ENCODE results near the gene CIDEB. TPM values are rescaled to one million over a fixed set of nuclear protein-coding genes. Genes with fewer than 3 reads are reported as not detected.

Gene CIDEB
- total and polyA plus RNA-seq, 2 of the 13 experiments (the other 11 are each of a cell fraction or from before 2014, with no cell fraction given), result 35.8 to 110 TPM

DNA sequence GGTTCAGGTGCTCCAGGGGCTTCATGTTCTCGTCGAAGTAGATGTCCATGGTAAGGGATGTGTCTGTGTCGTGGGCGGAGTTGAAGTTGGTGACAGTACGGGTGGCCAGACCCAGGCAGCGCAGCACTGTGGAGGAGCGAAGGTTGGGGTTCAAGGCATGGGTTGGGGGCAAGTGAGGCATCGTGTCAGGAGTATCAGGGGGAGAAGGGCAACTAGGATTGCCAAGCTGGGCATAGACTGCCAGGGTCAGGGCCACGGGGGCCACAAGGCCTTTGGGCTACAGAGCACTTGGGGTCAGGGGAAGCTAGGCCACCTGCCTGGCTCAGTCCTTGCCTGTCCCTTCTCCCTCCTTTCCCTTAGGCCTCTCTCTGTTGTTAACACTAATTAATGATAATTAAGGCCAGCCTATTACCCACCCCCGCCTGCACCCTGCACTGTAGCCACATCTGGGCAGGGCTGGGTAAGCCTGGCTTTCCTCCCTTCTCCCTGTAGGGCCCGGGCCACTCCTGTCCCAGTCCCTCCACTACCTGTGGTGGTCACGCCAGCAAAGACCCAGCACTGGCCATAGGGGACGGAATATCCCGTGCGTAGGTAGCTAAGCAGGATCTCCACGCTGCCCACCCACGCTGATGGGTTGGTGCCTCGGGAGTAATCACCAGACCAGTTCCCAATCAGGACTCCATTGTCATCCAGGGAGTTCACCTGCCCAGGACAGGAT, 49.1 kb downstream of the CIDEB start:
- 96% methylated on average over 18 of the region's 18 CpGs for WGBS (ENCODE audit: low lambda C conversion rate)
- POLR2A ChIA-PET, result interaction anchor here (0.9 to 13.2 kb wide), 4 partner anchors 11 to 171 kb away, joined by 3 to 254 read pairs (median 24); partner anchors contain the start of genes CBLN3, KHNYN, RABGGTA and TINF2
- H3K36me3 ChIP-seq (replicated peaks in 1 of 2; ENCODE audit: control insufficient read depth in 1 of 2, insufficient read depth in 2 of 2, low read length in 2 of 2), result peaks cover 0 to 1% of the 10 kb centered on the region in 2 experiments; a peak in 1 of 5 replicates
- H3K4me2 ChIP-seq (ENCODE audit: low read depth, low read length), result no peak overlapping the region
- H4K20me1 ChIP-seq (ENCODE audit: insufficient read depth, low read length), result no peaks in the 10 kb centered on the region
- no peak overlapping the region for H3K27ac ChIP-seq (ENCODE audit: extremely low read length, insufficient read depth, low read length)
- H3K4me3 ChIP-seq (replicated peaks in 1 of 3; ENCODE audit: insufficient read depth in 1 of 3, low read depth in 2 of 3, low read length in 3 of 3), result no peak overlapping the region
- H3K27me3 ChIP-seq (ENCODE audit: control insufficient read depth in 1 of 2, insufficient read depth in 2 of 2, low read length in 2 of 2), result no peaks in the 10 kb centered on the region
- no TSS peak for BruUV-seq (replicated peaks)
- peaks cover 33% of the 10 kb centered on the region for H3K4me1 ChIP-seq (ENCODE audit: insufficient read depth, low read length)
- H3K9me3 ChIP-seq (ENCODE audit: low read length), result no peaks in the 10 kb centered on the region
- FAIRE-seq (no peak), DNase-seq (ENCODE audit: low spot score) (no peak), ATAC-seq (no peak)
- no peak overlapping the region for H3K9ac ChIP-seq (ENCODE audit: insufficient read depth, low read depth, low read length)
- intact Hi-C loops (cut with micrococcal nuclease; ENCODE audit: unreplicated experiment) (no loop called here), in situ Hi-C loops (cut with HindIII; ENCODE audit: extremely low pct_ligation_motif_present, low pct_unique_long_range_greater_than_20kb) (no loop called here)
- CTCF ChIA-PET (ENCODE audit: low intra/inter-chr PET ratio, low total read pairs), result no interaction called here
- no peak overlapping the region for H2AFZ ChIP-seq (ENCODE audit: low read length)
- H3K79me2 ChIP-seq (ENCODE audit: insufficient read depth, low read length), result no peaks in the 10 kb centered on the region
- TF ChIP-seq ZSCAN21 (CRISPR knock-in tag; IDR thresholded peaks at IDR 0.05; ENCODE audit: borderline replicate concordance) (no peak), ZFYVE20 (CRISPR knock-in tag; IDR thresholded peaks at IDR 0.05; ENCODE audit: borderline replicate concordance, low read depth) (no peak), CENPT (CRISPR knock-in tag; IDR thresholded peaks at IDR 0.05; ENCODE audit: low read depth) (no peak), HOXA7 (CRISPR knock-in tag; IDR thresholded peaks at IDR 0.05) (no peak), STAT5B (CRISPR knock-in tag; IDR thresholded peaks at IDR 0.05) (no peak), ZNF572 (CRISPR knock-in tag; IDR thresholded peaks at IDR 0.05) (0 out of 2 replicates have a peak, but pooled peaks have one; percentile 19), GABPA (IDR thresholded peaks at IDR 0.05; ENCODE audit: low read depth, low read length) (no peak), GABPA (CRISPR knock-in tag; IDR thresholded peaks at IDR 0.05; ENCODE audit: low read depth) (no peak), FOXA3 (CRISPR knock-in tag; IDR thresholded peaks at IDR 0.05) (no peak), ZNF737 (CRISPR knock-in tag; IDR thresholded peaks at IDR 0.05; ENCODE audit: borderline replicate concordance) (no peak), ZNF20 (CRISPR knock-in tag; IDR thresholded peaks at IDR 0.05) (no peak), CAMTA2 (CRISPR knock-in tag; IDR thresholded peaks at IDR 0.05; ENCODE audit: borderline replicate concordance) (no peak), RARA (CRISPR knock-in tag; IDR thresholded peaks at IDR 0.05) (no peak), SIN3B (IDR thresholded peaks at IDR 0.05; ENCODE audit: low read length) (no peak), MXD3 (CRISPR knock-in tag; IDR thresholded peaks at IDR 0.05) (no peak), GPBP1L1 (CRISPR knock-in tag; IDR thresholded peaks at IDR 0.05) (no peak), CEBPG (CRISPR knock-in tag; IDR thresholded peaks at IDR 0.05) (no peak)
- TF ChIP-seq, protein P1, sequence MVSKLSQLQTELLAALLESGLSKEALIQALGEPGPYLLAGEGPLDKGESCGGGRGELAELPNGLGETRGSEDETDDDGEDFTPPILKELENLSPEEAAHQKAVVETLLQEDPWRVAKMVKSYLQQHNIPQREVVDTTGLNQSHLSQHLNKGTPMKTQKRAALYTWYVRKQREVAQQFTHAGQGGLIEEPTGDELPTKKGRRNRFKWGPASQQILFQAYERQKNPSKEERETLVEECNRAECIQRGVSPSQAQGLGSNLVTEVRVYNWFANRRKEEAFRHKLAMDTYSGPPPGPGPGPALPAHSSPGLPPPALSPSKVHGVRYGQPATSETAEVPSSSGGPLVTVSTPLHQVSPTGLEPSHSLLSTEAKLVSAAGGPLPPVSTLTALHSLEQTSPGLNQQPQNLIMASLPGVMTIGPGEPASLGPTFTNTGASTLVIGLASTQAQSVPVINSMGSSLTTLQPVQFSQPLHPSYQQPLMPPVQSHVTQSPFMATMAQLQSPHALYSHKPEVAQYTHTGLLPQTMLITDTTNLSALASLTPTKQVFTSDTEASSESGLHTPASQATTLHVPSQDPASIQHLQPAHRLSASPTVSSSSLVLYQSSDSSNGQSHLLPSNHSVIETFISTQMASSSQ (IDR thresholded peaks at IDR 0.05; ENCODE audit: low read depth), result no peak
- TF ChIP-seq, protein P1 (CRISPR knock-in tag; IDR thresholded peaks at IDR 0.05; ENCODE audit: borderline replicate concordance), result no peak
- TF ChIP-seq, protein P2, sequence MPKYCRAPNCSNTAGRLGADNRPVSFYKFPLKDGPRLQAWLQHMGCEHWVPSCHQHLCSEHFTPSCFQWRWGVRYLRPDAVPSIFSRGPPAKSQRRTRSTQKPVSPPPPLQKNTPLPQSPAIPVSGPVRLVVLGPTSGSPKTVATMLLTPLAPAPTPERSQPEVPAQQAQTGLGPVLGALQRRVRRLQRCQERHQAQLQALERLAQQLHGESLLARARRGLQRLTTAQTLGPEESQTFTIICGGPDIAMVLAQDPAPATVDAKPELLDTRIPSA (CRISPR knock-in tag; IDR thresholded peaks at IDR 0.05; ENCODE audit: borderline replicate concordance), result no peak

Data from HepG2 (cell line).